Daoy (cell line): ENCODE results near the gene GBP5. TPM values are rescaled to one million over a fixed set of nuclear protein-coding genes. Genes with fewer than 3 reads are reported as not detected.

Source experiments
- total RNA-seq: library from RNA; depleted of rRNA; stranded (reverse); fragments of >200 nt; shearing (Covaris generic); gene quantifications from 2 replicates; pipeline ENCODE4 v1.2.3, GENCODE V29; 2014; rRNA removed

Gene GBP5
- total RNA-seq, 1 experiment from 2014 or later, result 3.4 TPM

Other genes starting within 250 kb of the GBP5 start
- gene GBP3, start 250.0 kb downstream of the GBP5 start, total RNA-seq, result 42.0 and 65.3 TPM in 2 replicates
- gene GBP1, start 207.7 kb downstream of the GBP5 start, total RNA-seq, result 101 and 111 TPM in 2 replicates
- 19.1 and 24.8 TPM in 2 replicates for gene GBP2, start 146.7 kb downstream of the GBP5 start, total RNA-seq
- not detected in 2 replicates for gene GBP7, start 96.9 kb downstream of the GBP5 start, total RNA-seq
- gene GBP4, start 73.9 kb downstream of the GBP5 start, total RNA-seq, result 8.3 and 9.5 TPM in 2 replicates
- gene GBP6, start 91.2 kb upstream of the GBP5 start, total RNA-seq, result 0.11 TPM in 1 of 2 replicates, not detected in the other